Gastroesophageal sphincter (tissue), 3 donors: ENCODE data around the gene ACSF3.

Source experiments
- CTCF ChIP-seq, 4 experiments: fragments of 200-600 bp in 2 of 4; fragments of 450-650 bp in 2 of 4; sonication (generic) in 1 of 4; IDR thresholded peaks; one replicate each; pipeline ENCODE4 v1.5.1; 2017 to 2019; ENCODE audit warnings: antibody characterized with exemption in 4 of 4, mild to moderate bottlenecking in 2 of 4, moderate library complexity in 2 of 4
- POLR2A ChIP-seq, 2 donors: fragments of 450-650 bp; IDR thresholded peaks; one replicate each; pipeline ENCODE4 v1.6.1; 2017; ENCODE audit warnings: antibody characterized with exemption in 2 of 2, mild to moderate bottlenecking in 2 of 2, moderate library complexity in 1 of 2

GRCh38 chr16:89095491-89095951 lies 1.9 kb downstream of the ACSF3 start:
- TF ChIP-seq CTCF (IDR thresholded peaks at IDR 0.05) = no peak
- TF ChIP-seq POLR2A (IDR thresholded peaks at IDR 0.05) = no peak
